T-helper 17 cell (primary cell): Measurements from ENCODE around the gene ANKRD18B. TPM values are rescaled to one million over a fixed set of nuclear protein-coding genes. Genes with fewer than 3 reads are reported as not detected.
"Not testable (repeated sequence)": the region's sequence is repeated elsewhere in the genome, so short reads cannot be mapped to it uniquely, and the experiment has no call there.

ENCODE experiments used
- ATAC-seq: fragments of 150-1000 bp; cut with Tn5 transposase; 2 replicates; pipeline ENCODE4 v1.10.0; 2021; ENCODE audit warnings: mild to moderate bottlenecking, moderate library complexity
- DNase-seq, 3 donors: peaks; one replicate each; pipeline versions ENCODE4 v3.0.0 to v3.0.0-alpha.2; 2020 to 2021
- H3K9me3 ChIP-seq: one replicate; pipeline ENCODE4 v1.7.0; 2013; ENCODE audit warnings: low read length, mild to moderate bottlenecking; ENCODE audit not compliant: control insufficient read depth, poor library complexity, severe bottlenecking
- H3K27ac Mint-ChIP-seq: one replicate; pipeline ENCODE4 v1.8.0; 2022; ENCODE audit warnings: mild to moderate bottlenecking, moderate library complexity, mixed read lengths
- H3K27me3 Mint-ChIP-seq: one replicate; pipeline ENCODE4 v1.8.0; 2022; ENCODE audit warnings: mixed read lengths
- H3K36me3 Mint-ChIP-seq: one replicate; pipeline ENCODE4 v1.8.0; 2022; ENCODE audit warnings: low read depth, mixed read lengths
- H3K4me1 Mint-ChIP-seq: one replicate; pipeline ENCODE4 v1.8.0; 2022; ENCODE audit warnings: mild to moderate bottlenecking, mixed read lengths
- H3K4me3 Mint-ChIP-seq: one replicate; pipeline ENCODE4 v1.8.0; 2022; ENCODE audit warnings: mild to moderate bottlenecking, moderate library complexity, mixed read lengths
- total RNA-seq, 4 donors: library from RNA in 2 of 4; stranded (reverse) in 2 of 4; gene quantifications; one replicate each; pipeline ENCODE4 v1.2.3 and lab custom pipeline; 2022 to 2026

The ANKRD18B gene
- total RNA-seq, 2 donors from 2014 or later = 1.2 to 1.5 TPM

DNA sequence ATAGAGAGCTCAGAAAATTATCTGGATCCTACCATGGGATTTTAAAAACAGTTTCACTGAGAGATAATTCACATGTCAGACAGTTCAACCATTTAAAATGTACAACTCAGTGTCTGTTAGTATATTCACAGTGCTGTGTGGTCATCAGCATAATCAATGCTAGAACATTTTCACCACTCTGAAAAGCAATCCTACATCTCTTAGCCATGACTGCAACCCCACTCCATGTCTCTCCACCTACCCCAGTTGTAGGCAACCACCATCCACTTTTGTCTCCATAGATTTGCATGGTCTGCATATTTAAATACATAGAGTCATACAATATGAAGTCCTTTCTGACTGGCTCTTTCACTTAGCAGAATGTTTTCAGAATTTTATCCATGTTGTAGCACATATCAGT lies 27.1 kb downstream of the ANKRD18B start:
- H3K9me3 ChIP-seq, H3K36me3 Mint-ChIP-seq, H3K4me3 Mint-ChIP-seq, DNase-seq, H3K27ac Mint-ChIP-seq, H3K4me1 Mint-ChIP-seq, ATAC-seq: not testable (repeated sequence)
- peaks cover 27% of the 10 kb centered on the region for H3K27me3 Mint-ChIP-seq

GRCh38 chr9:33552315-33552725 lies 28.3 kb downstream of the ANKRD18B start:
- H3K27ac Mint-ChIP-seq, H3K4me3 Mint-ChIP-seq, ATAC-seq, H3K36me3 Mint-ChIP-seq, DNase-seq, H3K4me1 Mint-ChIP-seq, H3K9me3 ChIP-seq: not testable (repeated sequence)
- peaks cover 18% of the 10 kb centered on the region for H3K27me3 Mint-ChIP-seq

DNA sequence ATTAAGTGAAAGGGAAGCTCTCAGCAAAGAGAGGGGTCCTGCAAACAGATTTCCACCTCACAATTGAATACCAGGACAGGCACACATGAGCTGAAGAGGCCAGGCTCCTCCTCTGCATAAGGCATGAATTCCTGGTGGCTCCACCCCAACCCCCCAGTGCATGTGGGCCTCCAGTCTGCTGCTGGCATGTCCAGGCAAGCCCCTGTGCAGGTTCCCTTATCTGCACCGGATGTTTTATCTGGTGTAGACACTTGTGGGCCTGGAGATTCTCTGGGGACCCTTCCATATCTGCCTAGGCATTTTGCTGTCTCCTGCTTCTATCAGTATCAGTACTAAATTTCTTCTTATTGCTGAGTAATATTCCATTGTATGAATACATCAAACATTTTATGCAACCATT lies 36.2 kb downstream of the ANKRD18B start:
- not testable (repeated sequence) for H3K4me1 Mint-ChIP-seq, DNase-seq, H3K36me3 Mint-ChIP-seq, H3K4me3 Mint-ChIP-seq, H3K9me3 ChIP-seq, H3K27ac Mint-ChIP-seq, ATAC-seq
- H3K27me3 Mint-ChIP-seq = peaks cover 12% of the 10 kb centered on the region

GRCh38 chr9:33562196-33562595 lies 38.1 kb downstream of the ANKRD18B start:
- H3K27ac Mint-ChIP-seq, H3K36me3 Mint-ChIP-seq, H3K4me1 Mint-ChIP-seq, H3K4me3 Mint-ChIP-seq, H3K9me3 ChIP-seq, ATAC-seq, DNase-seq: not testable (repeated sequence)
- peaks cover 17% of the 10 kb centered on the region for H3K27me3 Mint-ChIP-seq

DNA sequence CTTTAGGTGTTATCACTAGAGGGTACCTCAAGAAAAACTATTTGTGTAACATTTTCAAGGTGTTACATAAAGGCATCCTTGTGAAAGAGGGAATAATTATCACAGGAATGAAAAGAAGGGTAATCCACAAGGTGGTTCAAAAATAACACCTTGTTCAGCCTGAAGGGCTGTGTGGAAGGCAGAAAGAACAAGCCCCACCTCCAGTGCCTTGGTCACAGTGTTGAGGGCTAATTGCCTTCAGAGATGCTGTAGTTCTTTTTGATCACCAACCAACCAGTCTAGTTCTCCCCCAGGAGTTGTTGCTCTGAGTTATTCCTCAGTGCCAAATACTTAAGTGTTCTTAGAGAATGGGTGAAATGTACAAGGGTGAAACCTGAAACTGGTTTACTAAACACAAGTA lies 43.7 kb downstream of the ANKRD18B start:
- H3K27me3 Mint-ChIP-seq = peaks cover 24% of the 10 kb centered on the region
- not testable (repeated sequence) for DNase-seq, H3K27ac Mint-ChIP-seq, H3K4me1 Mint-ChIP-seq, ATAC-seq, H3K36me3 Mint-ChIP-seq, H3K9me3 ChIP-seq, H3K4me3 Mint-ChIP-seq

DNA sequence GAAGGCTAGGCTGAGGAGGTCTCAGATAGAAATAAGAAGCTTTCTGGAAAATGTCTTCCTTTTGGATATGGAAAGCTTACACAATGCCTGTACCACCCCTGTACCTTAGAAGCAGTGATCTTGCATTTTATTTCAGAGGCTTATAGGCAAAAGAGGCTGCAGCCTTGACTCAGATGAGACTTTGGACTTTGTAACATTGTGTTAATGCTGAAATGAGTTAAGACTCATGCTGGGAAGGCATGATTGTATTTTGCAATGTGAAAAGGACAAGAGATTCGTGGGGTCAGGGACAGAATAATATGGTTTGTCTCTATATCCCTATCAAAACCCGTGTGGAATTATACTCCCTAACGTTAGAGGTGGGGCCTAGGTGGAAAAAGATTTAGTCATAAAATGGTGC lies 53.7 kb downstream of the ANKRD18B start:
- not testable (repeated sequence) for DNase-seq, H3K27me3 Mint-ChIP-seq, H3K27ac Mint-ChIP-seq, H3K4me1 Mint-ChIP-seq, H3K9me3 ChIP-seq, H3K4me3 Mint-ChIP-seq, H3K36me3 Mint-ChIP-seq, ATAC-seq

- H3K36me3 Mint-ChIP-seq, H3K27ac Mint-ChIP-seq, H3K9me3 ChIP-seq, ATAC-seq, H3K27me3 Mint-ChIP-seq, H3K4me3 Mint-ChIP-seq, H3K4me1 Mint-ChIP-seq, DNase-seq: not testable (repeated sequence)
Observed at GRCh38 chr9:33579996-33580395, 55.9 kb downstream of the ANKRD18B start.

DNA sequence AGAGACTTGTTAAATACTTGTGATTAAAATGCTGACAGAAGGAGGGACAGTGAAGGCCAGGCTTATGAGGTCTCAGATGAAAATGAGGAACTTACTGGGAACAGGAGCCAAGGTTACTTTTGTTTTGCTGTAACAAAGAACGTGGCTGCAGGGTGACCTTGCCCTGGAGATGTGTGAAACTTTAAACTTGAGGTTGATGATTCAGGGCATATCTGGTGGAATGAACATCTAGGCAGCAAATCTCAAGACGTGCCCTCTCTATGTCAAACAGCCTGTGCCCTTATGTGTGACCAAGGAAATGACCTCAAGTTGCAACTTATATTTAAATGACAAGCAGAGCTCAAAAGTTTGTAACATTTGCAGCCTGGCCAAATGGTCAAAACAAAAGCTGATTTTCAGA lies 58.6 kb downstream of the ANKRD18B start:
- not testable (repeated sequence) for H3K4me3 Mint-ChIP-seq, H3K27me3 Mint-ChIP-seq, ATAC-seq

GRCh38 chr9:33586128-33586527 lies 62.1 kb downstream of the ANKRD18B start:
- DNase-seq, H3K4me1 Mint-ChIP-seq, H3K9me3 ChIP-seq, H3K27ac Mint-ChIP-seq, ATAC-seq, H3K36me3 Mint-ChIP-seq, H3K27me3 Mint-ChIP-seq, H3K4me3 Mint-ChIP-seq: not testable (repeated sequence)

More for the DNA sequence above, 58.6 kb downstream of the ANKRD18B start:
- H3K36me3 Mint-ChIP-seq, DNase-seq, H3K27ac Mint-ChIP-seq, H3K9me3 ChIP-seq, H3K4me1 Mint-ChIP-seq: not testable (repeated sequence)

DNA sequence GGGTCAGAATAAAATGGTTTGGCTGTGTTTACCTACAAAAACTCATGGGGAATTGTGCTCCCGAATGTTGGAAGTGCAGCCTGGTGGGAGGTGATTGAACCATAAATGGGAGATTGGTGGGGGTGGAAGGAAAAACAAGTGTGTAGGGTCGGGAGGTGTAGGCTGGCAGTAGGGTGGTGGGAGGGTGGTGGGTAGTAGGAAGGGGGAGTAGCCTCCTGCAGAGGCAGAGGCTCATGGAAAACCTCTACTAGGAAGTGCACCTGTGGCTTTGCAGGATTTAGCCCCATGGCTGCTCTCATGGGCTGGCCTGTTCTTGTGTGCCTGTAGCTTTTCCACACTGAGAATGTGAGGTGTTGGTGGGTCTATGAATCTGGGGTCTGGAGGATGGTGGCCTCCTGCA lies 63.7 kb downstream of the ANKRD18B start:
- not testable (repeated sequence) for H3K4me1 Mint-ChIP-seq, ATAC-seq, H3K27me3 Mint-ChIP-seq, H3K4me3 Mint-ChIP-seq, H3K27ac Mint-ChIP-seq, H3K9me3 ChIP-seq, H3K36me3 Mint-ChIP-seq, DNase-seq

GRCh38 chr9:33588876-33589275 lies 64.8 kb downstream of the ANKRD18B start:
- H3K36me3 Mint-ChIP-seq, H3K9me3 ChIP-seq, H3K4me1 Mint-ChIP-seq, H3K27me3 Mint-ChIP-seq, ATAC-seq, DNase-seq, H3K27ac Mint-ChIP-seq, H3K4me3 Mint-ChIP-seq: not testable (repeated sequence)

GRCh38 chr9:33590857-33591256 lies 66.8 kb downstream of the ANKRD18B start:
- H3K27me3 Mint-ChIP-seq = peaks cover 12% of the 10 kb centered on the region
- not testable (repeated sequence) for ATAC-seq, H3K36me3 Mint-ChIP-seq, H3K27ac Mint-ChIP-seq, H3K4me1 Mint-ChIP-seq, H3K4me3 Mint-ChIP-seq, H3K9me3 ChIP-seq, DNase-seq

GRCh38 chr9:33596974-33597373 lies 72.9 kb downstream of the ANKRD18B start:
- not testable (repeated sequence) for H3K27ac Mint-ChIP-seq, H3K4me1 Mint-ChIP-seq
- H3K27me3 Mint-ChIP-seq = peaks cover 12% of the 10 kb centered on the region

GRCh38 chr9:33597386-33597785 lies 73.3 kb downstream of the ANKRD18B start:
- not testable (repeated sequence) for DNase-seq, ATAC-seq, H3K4me1 Mint-ChIP-seq, H3K36me3 Mint-ChIP-seq, H3K9me3 ChIP-seq
- Mint-ChIP-seq H3K4me3 (peak overlapping the region; percentile 52), H3K27me3 (peaks cover 12% of the 10 kb centered on the region), H3K27ac (peak overlapping the region; percentile 3)

More at GRCh38 chr9:33596974-33597373, 72.9 kb downstream of the ANKRD18B start:
- H3K4me3 Mint-ChIP-seq, H3K9me3 ChIP-seq, ATAC-seq, DNase-seq, H3K36me3 Mint-ChIP-seq: not testable (repeated sequence)
